ENCODE results near the gene HBB. TPM values are rescaled to one million over a fixed set of nuclear protein-coding genes. Genes with fewer than 3 reads are reported as not detected.

The HBB gene
- total RNA-seq (not detected in 2 replicates), polyA plus RNA-seq (not detected in 2 replicates), polyA minus RNA-seq (not detected in 2 replicates), Bru-seq, nascent RNA (not detected), BruChase-seq, experiment 1, labeled RNA remaining after a 6-hour chase (not detected), BruChase-seq, experiment 2, labeled RNA remaining after a 2-hour chase (not detected)
- not detected in 2 replicates for polyA plus RNA-seq (2011; cell fraction: cytosol; rRNA removed)
- not detected in 2 replicates for polyA plus RNA-seq (2011; cell fraction: nucleus; rRNA removed)
- not detected in 2 replicates for polyA plus RNA-seq (2012)
- not detected for polyA minus RNA-seq (2011; cell fraction: cytosol; rRNA and poly(A)+ RNA removed)
- not detected in 2 replicates for polyA minus RNA-seq (2011; cell fraction: nucleus; rRNA and poly(A)+ RNA removed)
- long read RNA-seq = 0 reads

GRCh38 chr11:5226732-5227310 lies at the start of gene HBB:
HBB (minus strand) TSS chr11:5227071; CDS start chr11:5227021, 50 bp downstream.
- dilution Hi-C loops (cut with MboI; ENCODE audit: extremely low pct_ligation_motif_present, low sequenced_read_pairs) = no loop called here
- no peaks in the 10 kb centered on the region for H3K9me3 ChIP-seq (replicated peaks; ENCODE audit: control insufficient read depth, insufficient read depth, low read length)
- H3K36me3 ChIP-seq (ENCODE audit: control insufficient read depth in 2 of 2, extremely low read depth in 1 of 2, insufficient read depth in 2 of 2, low read length in 2 of 2) = no peaks in the 10 kb centered on the region
- no peak within 1 kb of the TSS for H2AFZ ChIP-seq (ENCODE audit: low read depth, low read length)
- H3K9me1 ChIP-seq (replicated peaks; ENCODE audit: control insufficient read depth, extremely low read depth, insufficient read depth, low read length) = no peaks in the 10 kb centered on the region
- no peak within 1 kb of the TSS for H3K27ac ChIP-seq (ENCODE audit: insufficient read depth, low read depth, low read length)
- no peaks in the 10 kb centered on the region for H4K20me1 ChIP-seq (replicated peaks; ENCODE audit: control insufficient read depth, extremely low read depth, insufficient read depth, low read length)
- no TSS peak for BruUV-seq (replicated peaks)
- H3K9ac ChIP-seq (replicated peaks; ENCODE audit: extremely low read depth, insufficient read depth, low read length) = no peak within 1 kb of the TSS
- ChIA-PET CTCF (no interaction called here), POLR2A (no interaction called here)
- H3K79me2 ChIP-seq (ENCODE audit: control insufficient read depth, insufficient read depth, low read length) = no peaks in the 10 kb centered on the region
- no peak within 1 kb of the TSS for H3K4me3 ChIP-seq (replicated peaks in 1 of 3; ENCODE audit: insufficient read depth in 1 of 3, low read depth in 1 of 3, low read length in 3 of 3)
- no peak within 1 kb of the TSS for H3K4me2 ChIP-seq (ENCODE audit: insufficient read depth, low read length)
- no peaks in the 10 kb centered on the region for H3K4me1 ChIP-seq (ENCODE audit: control insufficient read depth, extremely low read depth, insufficient read depth, low read length)
- intact Hi-C loops (cut with micrococcal nuclease) = no loop called here
- DNase-seq (ENCODE audit: low read depth, low spot score) (no peak), FAIRE-seq (no peak)
- no peaks in the 10 kb centered on the region for H3K27me3 ChIP-seq (ENCODE audit: control insufficient read depth in 2 of 2, insufficient read depth in 2 of 2, low read length in 2 of 2)
- TF ChIP-seq MYC (IDR thresholded peaks at IDR 0.05; ENCODE audit: low read depth, low read length) = no peak
- TF ChIP-seq MAX (IDR thresholded peaks at IDR 0.05; ENCODE audit: insufficient read depth, insufficient read length) = no peak
- TF ChIP-seq CTCF (IDR thresholded peaks at IDR 0.05; ENCODE audit: extremely low read depth in 1 of 2, insufficient read depth in 1 of 2, low read depth in 1 of 2, low read length in 2 of 2) = no peak
- no peak for TF ChIP-seq JUN (IDR thresholded peaks at IDR 0.05; ENCODE audit: borderline replicate concordance, insufficient read depth, insufficient read length, low read depth)
- TF ChIP-seq FOS (IDR thresholded peaks at IDR 0.05; ENCODE audit: borderline replicate concordance, insufficient read depth, low read length) = no peak
- TF ChIP-seq POLR2A (IDR thresholded peaks at IDR 0.05; ENCODE audit: low read depth, low read length) = no peak
- no peak for TF ChIP-seq EZH2 (IDR thresholded peaks at IDR 0.05; ENCODE audit: borderline replicate concordance, low read depth, low read length, severe bottlenecking)
- no peak for TF ChIP-seq GATA2 (IDR thresholded peaks at IDR 0.05; ENCODE audit: insufficient read depth, insufficient read length, low read depth, low read length)
- TF ChIP-seq POLR2AphosphoS5 (IDR thresholded peaks at IDR 0.05; ENCODE audit: insufficient read depth, low read depth, low read length) = no peak
